Endothelial cell (in vitro differentiated cells): Measurements from ENCODE around the gene DUSP2. TPM values are rescaled to one million over a fixed set of nuclear protein-coding genes. Genes with fewer than 3 reads are reported as not detected.

Experiments
- DNase-seq: peaks from one replicate; pipeline ENCODE4 v3.0.0; 2021; ENCODE audit warnings: low spot score
- H3K27ac Mint-ChIP-seq: one replicate; pipeline ENCODE4 v1.8.0; 2021; ENCODE audit warnings: mixed read lengths, inconsistent platforms; ENCODE audit not compliant: unreplicated experiment
- H3K27me3 Mint-ChIP-seq: one replicate; pipeline ENCODE4 v1.8.0; 2021; ENCODE audit warnings: mild to moderate bottlenecking, moderate library complexity, mixed read lengths, inconsistent platforms; ENCODE audit not compliant: unreplicated experiment
- H3K36me3 Mint-ChIP-seq: one replicate; pipeline ENCODE4 v1.8.0; 2021; ENCODE audit warnings: mild to moderate bottlenecking, low read depth, mixed read lengths, inconsistent platforms; ENCODE audit not compliant: unreplicated experiment
- H3K4me1 Mint-ChIP-seq: one replicate; pipeline ENCODE4 v1.8.0; 2021; ENCODE audit warnings: mild to moderate bottlenecking, mixed read lengths, inconsistent platforms; ENCODE audit not compliant: unreplicated experiment
- H3K4me3 Mint-ChIP-seq: one replicate; pipeline ENCODE4 v1.8.0; 2021; ENCODE audit warnings: mild to moderate bottlenecking, mixed read lengths, inconsistent platforms; ENCODE audit not compliant: unreplicated experiment
- H3K9me3 Mint-ChIP-seq: one replicate; pipeline ENCODE4 v1.8.0; 2021; ENCODE audit warnings: mixed read lengths, inconsistent platforms; ENCODE audit not compliant: unreplicated experiment
- CTCF ChIP-seq: fragments of 200-600 bp; sonication (generic); IDR thresholded peaks from one replicate; pipeline ENCODE4 v1.5.0; 2021; ENCODE audit warnings: antibody characterized with exemption; ENCODE audit not compliant: unreplicated experiment
- total RNA-seq: library from RNA; stranded (reverse); fragmentation: NEBNext Ultra II Directional; extraction: Animal tissue kit (Norgen Biotek cat#: 25700); gene quantifications from one replicate; pipeline ENCODE4 v1.2.1, GENCODE V29; 2021; ENCODE audit not compliant: unreplicated experiment

The DUSP2 gene
- total RNA-seq, 1 donor from 2014 or later: not detected

GRCh38 chr2:96124406-96125265 is 20.6 kb downstream of the DUSP2 start:
- peaks cover 6% of the 10 kb centered on the region for H3K36me3 Mint-ChIP-seq
- H3K4me3 Mint-ChIP-seq: no peak overlapping the region
- peaks cover 10% of the 10 kb centered on the region for H3K4me1 Mint-ChIP-seq
- no peak for TF ChIP-seq CTCF
- no peaks in the 10 kb centered on the region for H3K9me3 Mint-ChIP-seq
- H3K27ac Mint-ChIP-seq: no peak overlapping the region
- H3K27me3 Mint-ChIP-seq: peaks cover 18% of the 10 kb centered on the region
- no peak for DNase-seq

GRCh38 chr2:96123936-96124335 is 21.3 kb downstream of the DUSP2 start:
- no peak for DNase-seq
- no peak overlapping the region for H3K4me3 Mint-ChIP-seq
- peaks cover 21% of the 10 kb centered on the region for H3K27me3 Mint-ChIP-seq
- no peak for TF ChIP-seq CTCF
- no peaks in the 10 kb centered on the region for H3K9me3 Mint-ChIP-seq
- H3K4me1 Mint-ChIP-seq: peaks cover 14% of the 10 kb centered on the region
- H3K36me3 Mint-ChIP-seq: peaks cover 6% of the 10 kb centered on the region
- H3K27ac Mint-ChIP-seq: no peak overlapping the region

GRCh38 chr2:96123290-96123689 is 21.9 kb downstream of the DUSP2 start:
- no peak overlapping the region for H3K4me3 Mint-ChIP-seq
- DNase-seq: no peak
- no peak for TF ChIP-seq CTCF
- peaks cover 16% of the 10 kb centered on the region for H3K4me1 Mint-ChIP-seq
- no peaks in the 10 kb centered on the region for H3K9me3 Mint-ChIP-seq
- H3K27ac Mint-ChIP-seq: no peak overlapping the region
- H3K27me3 Mint-ChIP-seq: peaks cover 24% of the 10 kb centered on the region
- H3K36me3 Mint-ChIP-seq: peaks cover 6% of the 10 kb centered on the region

GRCh38 chr2:96122391-96122790 is 22.8 kb downstream of the DUSP2 start:
- H3K4me1 Mint-ChIP-seq: peaks cover 16% of the 10 kb centered on the region
- DNase-seq: no peak
- TF ChIP-seq CTCF: no peak
- peaks cover 27% of the 10 kb centered on the region for H3K27me3 Mint-ChIP-seq
- H3K9me3 Mint-ChIP-seq: no peaks in the 10 kb centered on the region
- H3K36me3 Mint-ChIP-seq: peaks cover 6% of the 10 kb centered on the region
- H3K27ac Mint-ChIP-seq: no peak overlapping the region
- no peak overlapping the region for H3K4me3 Mint-ChIP-seq

GRCh38 chr2:96121414-96121813 is 23.8 kb downstream of the DUSP2 start:
- Mint-ChIP-seq H3K9me3 (no peaks in the 10 kb centered on the region), H3K27ac (no peak overlapping the region), H3K4me1 (peaks cover 16% of the 10 kb centered on the region), H3K4me3 (no peak overlapping the region), H3K27me3 (peaks cover 27% of the 10 kb centered on the region), H3K36me3 (peaks cover 6% of the 10 kb centered on the region)
- TF ChIP-seq CTCF: no peak
- no peak for DNase-seq
